Measurements from ENCODE around the gene SLC16A3. TPM values are rescaled to one million over a fixed set of nuclear protein-coding genes. Genes with fewer than 3 reads are reported as not detected.
"Not testable (repeated sequence)": the region's sequence is repeated elsewhere in the genome, so short reads cannot be mapped to it uniquely, and the experiment has no call there.

The SLC16A3 gene
- total RNA-seq: 162 and 171 TPM in 2 replicates

DNA sequence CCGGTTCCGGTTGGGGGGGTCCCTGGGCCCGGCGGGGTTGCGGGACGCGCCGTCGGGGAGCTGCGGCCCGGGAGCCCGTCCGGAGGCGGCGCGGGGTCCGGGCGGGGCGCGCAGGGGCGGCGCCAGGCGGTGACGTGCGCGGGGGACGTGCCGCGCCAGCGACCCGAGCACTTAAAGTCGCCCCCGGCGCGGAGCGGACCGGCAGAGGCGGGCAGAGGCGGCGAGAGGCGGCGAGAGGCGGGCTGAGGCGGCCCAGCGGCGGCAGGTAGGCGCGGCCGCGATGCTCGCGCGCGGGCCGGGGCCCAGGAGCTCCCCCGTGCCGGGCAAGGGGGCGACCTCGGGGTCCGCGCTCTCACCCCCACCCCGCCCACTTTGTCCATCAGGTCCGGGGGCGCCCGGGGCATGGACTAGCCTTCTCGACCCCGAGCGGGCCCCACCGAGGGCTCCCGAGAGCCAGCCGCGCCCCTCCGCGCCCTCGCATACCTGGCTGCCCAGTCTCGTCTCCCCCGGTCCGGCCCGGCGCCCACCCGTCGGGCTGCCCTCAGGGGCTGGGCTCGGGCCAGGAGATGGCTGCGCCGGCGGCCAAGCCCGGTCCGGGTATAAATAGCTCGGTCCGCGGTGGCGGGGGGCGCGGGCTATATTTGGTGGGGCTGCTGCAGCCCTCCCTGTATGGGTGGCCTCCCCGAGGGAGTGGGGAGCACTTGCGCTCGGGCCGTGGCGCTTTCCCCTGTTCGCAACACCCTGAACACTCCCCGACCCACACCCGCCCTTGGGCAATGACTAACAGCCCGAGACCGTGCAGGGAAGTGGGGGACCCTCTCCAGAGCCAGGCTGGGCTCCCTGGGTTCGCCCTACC is at the start of gene SLC16A3:
SLC16A3 (plus strand) TSS at position 201 of the 856 bp plus-strand sequence. CDS start 6,967 bp downstream, outside the sequence.
- Mint-ChIP-seq H3K9me3 (no peaks in the 10 kb centered on the region), H3K27ac (peak within 1 kb of the TSS; percentile 92), H3K4me1 (peaks cover 6% of the 10 kb centered on the region), H3K4me3 (peak within 1 kb of the TSS; percentile 96), H3K27me3 (no peaks in the 10 kb centered on the region), H3K36me3 (ENCODE audit: low read depth) (peaks cover 8% of the 10 kb centered on the region)
- DNase-seq: peak; percentile 94
- intact Hi-C loops (cut with micrococcal nuclease): loop anchor here (2.0 to 5.0 kb wide), 2 partner anchors 16 to 207 kb away; partner anchors contain the start of genes CCDC57, CENPX and LRRC45

DNA sequence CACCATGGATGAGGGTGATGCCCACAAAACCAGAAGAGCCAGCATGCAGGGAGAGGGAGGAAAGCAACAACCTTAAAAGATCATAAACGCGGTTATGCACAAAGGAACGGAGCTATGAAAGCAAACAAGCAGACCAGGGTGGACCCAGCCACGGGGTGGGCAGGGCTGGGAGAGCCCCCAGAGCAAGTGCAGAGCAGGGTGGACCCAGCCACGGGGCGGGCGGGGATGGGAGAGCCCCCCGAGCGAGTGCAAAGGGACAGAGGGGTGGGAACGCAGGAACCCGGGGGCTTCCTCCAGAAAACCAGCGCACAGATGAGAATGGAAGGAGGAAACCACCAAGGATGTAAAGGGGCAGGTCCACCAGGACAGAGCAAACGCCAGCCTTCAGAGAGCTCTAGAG is 49.4 kb upstream of the SLC16A3 start:
- no peak for DNase-seq
- no peaks in the 10 kb centered on the region for H3K9me3 Mint-ChIP-seq
- H3K4me3 Mint-ChIP-seq: no peak overlapping the region
- H3K36me3 Mint-ChIP-seq (ENCODE audit: low read depth): peaks cover 18% of the 10 kb centered on the region
- H3K27ac Mint-ChIP-seq: no peak overlapping the region
- intact Hi-C loops (cut with micrococcal nuclease): no loop called here
- no peaks in the 10 kb centered on the region for H3K4me1 Mint-ChIP-seq
- H3K27me3 Mint-ChIP-seq: no peaks in the 10 kb centered on the region

DNA sequence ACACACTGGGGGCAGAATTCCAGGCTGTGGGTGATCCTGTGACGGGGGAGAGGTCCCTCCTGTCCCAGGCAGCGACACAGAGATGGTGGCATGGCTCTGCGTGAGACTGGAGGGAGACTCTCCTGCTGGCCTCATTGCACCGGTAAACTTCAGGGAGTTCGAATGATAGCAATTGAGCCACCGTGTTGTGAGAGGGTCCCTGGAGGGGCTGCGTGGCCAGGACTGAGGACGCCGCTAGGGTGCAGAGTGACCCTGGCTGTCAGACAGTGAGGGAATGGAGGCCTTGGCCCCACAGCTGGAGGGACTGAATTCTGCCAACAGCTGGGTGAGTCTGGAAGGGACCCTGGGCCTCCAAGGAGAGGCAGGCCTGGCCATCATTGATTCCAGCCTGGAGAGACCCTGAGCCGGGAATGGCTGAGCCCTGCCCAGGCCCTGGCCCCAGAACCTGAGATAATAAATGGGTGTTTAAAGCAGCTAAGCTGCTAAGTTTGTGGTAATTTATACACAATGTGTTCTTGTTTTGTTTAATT is 48.8 kb upstream of the SLC16A3 start:
- intact Hi-C loops (cut with micrococcal nuclease): no loop called here
- Mint-ChIP-seq H3K27ac (no peak overlapping the region), H3K36me3 (ENCODE audit: low read depth) (peaks cover 19% of the 10 kb centered on the region), H3K4me3 (no peak overlapping the region), H3K9me3 (no peaks in the 10 kb centered on the region), H3K27me3 (no peaks in the 10 kb centered on the region), H3K4me1 (no peaks in the 10 kb centered on the region)
- no peak for DNase-seq

DNA sequence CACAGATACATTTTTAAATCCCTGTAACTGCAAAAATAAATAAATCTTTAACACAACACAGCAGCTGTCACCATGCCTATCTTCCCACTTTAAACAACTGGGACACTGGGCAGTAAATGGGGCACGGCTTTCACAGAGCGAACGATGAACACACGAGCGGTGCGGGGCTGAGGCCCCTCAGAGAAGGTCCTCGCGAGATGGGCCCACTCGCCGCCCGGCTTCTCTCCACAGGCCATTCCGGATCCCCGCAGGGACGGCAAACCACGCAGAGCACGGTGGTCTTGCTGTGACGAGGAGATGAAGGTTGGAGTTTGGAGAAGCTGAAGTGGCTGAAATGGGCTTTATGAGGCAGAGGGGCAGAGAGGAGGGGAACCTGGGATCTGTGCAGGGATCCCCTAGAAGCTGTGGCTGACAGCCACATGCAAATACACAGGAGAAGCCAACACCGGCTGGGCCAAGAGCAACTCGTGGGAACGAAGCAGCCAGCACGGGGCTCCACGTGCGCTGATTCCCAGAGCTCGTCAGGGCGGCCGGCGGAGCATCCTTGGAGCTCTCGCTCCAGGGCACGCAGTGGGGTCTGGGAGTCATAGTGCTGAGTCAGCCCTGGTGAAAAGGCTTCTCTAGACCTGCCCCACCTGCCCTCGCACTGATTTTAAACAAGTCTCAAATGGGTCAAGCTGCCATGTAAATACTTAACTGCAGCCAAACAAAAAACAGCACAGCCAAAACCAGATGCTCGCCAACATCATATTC is 47.9 kb upstream of the SLC16A3 start:
- Mint-ChIP-seq H3K4me1 (no peaks in the 10 kb centered on the region), H3K27ac (no peak overlapping the region), H3K9me3 (no peaks in the 10 kb centered on the region), H3K36me3 (ENCODE audit: low read depth) (peaks cover 21% of the 10 kb centered on the region), H3K27me3 (no peaks in the 10 kb centered on the region), H3K4me3 (no peak overlapping the region)
- no peak for DNase-seq
- intact Hi-C loops (cut with micrococcal nuclease): no loop called here

DNA sequence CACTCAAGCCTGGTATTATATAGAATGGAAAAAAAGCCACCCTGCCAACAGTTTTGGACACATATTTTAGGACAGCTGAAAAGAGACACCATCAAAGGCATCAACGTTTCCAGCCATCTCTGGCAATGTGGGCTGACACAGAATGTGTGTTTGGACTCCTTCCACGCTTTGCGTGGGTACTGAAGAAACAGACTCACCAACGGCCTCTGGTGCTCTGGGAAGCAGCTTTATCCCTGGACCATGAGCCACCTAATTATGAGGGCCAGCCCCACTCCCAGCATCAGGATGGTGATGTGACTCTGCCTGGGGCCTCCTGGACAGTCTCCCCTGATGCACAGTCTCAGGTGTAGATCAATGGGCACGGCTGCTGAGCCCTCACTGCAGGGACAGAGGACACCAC is 44.1 kb upstream of the SLC16A3 start:
- no peaks in the 10 kb centered on the region for H3K27me3 Mint-ChIP-seq
- no peaks in the 10 kb centered on the region for H3K9me3 Mint-ChIP-seq
- H3K4me1 Mint-ChIP-seq: no peaks in the 10 kb centered on the region
- DNase-seq: no peak
- intact Hi-C loops (cut with micrococcal nuclease): no loop called here
- peaks cover 24% of the 10 kb centered on the region for H3K36me3 Mint-ChIP-seq (ENCODE audit: low read depth)
- no peak overlapping the region for H3K4me3 Mint-ChIP-seq
- no peak overlapping the region for H3K27ac Mint-ChIP-seq

DNA sequence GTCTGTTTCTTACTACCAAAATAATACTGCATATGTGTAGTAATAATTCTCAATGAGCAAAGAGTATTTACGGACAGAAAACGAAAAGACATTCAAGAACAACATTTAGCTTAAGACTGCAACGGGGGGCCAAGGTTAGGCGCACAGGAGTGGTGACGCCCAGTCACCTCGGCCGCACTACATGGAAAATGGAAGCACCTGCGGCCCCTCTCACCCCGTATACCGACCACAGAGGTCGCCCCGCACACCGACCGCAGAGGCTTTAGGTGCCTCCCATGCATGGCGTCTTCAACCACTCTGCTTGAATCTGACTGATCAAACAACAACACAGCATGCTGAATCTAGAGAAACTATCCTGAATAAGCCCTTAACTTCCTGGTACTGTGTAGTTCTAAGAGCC is 42.6 kb upstream of the SLC16A3 start:
- H3K4me3 Mint-ChIP-seq: no peak overlapping the region
- DNase-seq: no peak
- no peak overlapping the region for H3K27ac Mint-ChIP-seq
- no peaks in the 10 kb centered on the region for H3K27me3 Mint-ChIP-seq
- intact Hi-C loops (cut with micrococcal nuclease): no loop called here
- peaks cover 24% of the 10 kb centered on the region for H3K36me3 Mint-ChIP-seq (ENCODE audit: low read depth)
- H3K4me1 Mint-ChIP-seq: no peaks in the 10 kb centered on the region
- H3K9me3 Mint-ChIP-seq: no peaks in the 10 kb centered on the region

DNA sequence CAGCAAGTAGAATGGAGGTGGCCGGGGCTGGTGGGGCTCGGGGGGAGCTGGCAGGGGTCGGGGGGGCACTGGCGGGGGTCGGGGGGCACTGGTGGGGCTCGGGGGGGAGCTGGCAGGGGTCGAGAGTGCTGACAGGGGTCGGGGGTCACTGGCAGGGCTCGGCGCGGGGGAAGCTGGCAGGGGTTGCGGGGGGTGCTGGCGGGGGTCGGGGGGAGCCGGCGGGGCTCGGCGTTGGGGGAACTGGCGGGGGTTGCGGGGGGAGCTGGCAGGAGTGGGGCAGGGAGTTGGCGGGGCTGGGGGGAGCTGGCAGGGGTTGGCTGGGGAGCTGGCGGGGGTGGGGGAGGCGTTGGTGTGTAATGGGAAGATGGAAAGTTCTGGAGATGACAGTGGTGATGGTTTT is 41.3 kb upstream of the SLC16A3 start:
- Mint-ChIP-seq H3K4me3 (no peak overlapping the region), H3K27me3 (no peaks in the 10 kb centered on the region)

DNA sequence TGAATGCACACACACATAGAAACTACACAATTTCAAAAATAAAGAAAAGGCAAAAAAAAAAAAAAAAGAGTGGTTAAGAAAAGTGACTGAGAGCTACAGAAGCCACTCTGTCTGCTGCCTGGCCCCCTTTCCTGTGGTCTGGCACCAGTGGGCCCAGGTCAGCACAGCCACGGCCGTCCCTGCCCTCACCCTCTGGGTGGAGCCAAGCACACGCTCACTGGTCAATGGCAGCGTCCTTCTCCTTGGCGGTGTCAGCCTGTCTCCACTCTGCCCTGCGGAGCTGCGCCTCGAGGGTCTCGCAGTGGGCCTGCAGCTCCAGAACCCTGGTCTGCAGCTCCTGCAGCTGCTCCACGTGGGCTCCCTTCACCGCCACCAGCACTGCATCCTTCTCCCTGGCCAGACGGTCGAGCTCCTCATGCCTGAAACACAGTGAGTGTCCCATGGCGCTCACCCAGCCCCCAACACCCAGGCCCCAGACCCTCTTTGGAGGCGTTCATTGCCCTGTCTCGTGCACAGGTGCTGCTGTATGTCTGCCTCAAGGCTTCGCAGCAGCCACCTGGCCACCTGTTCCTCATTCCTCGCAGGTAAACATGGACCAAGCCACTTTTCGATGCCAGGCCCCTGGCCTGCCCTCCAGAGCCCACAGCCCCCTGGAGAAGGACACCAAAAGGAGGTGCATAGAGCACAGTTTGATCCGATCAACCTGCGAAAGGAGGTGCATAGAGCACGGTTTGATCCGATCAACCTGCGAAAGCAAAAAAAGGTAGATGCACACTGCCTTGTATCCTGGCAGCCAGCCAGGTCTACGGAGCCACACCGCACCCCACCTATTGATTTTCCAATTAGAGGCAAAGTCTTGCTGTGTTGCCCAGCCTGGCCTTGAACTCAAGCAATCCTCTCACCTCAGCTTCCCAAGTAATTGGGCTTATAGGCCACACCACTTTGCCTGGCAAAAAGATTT is 40.6 kb upstream of the SLC16A3 start:
- Mint-ChIP-seq H3K27me3 (no peaks in the 10 kb centered on the region), H3K36me3 (ENCODE audit: low read depth) (peaks cover 25% of the 10 kb centered on the region)

More for the DNA sequence above, 41.3 kb upstream of the SLC16A3 start:
- no peaks in the 10 kb centered on the region for H3K4me1 Mint-ChIP-seq
- no peak overlapping the region for H3K27ac Mint-ChIP-seq
- H3K9me3 Mint-ChIP-seq: no peaks in the 10 kb centered on the region
- no peak for DNase-seq
- peaks cover 25% of the 10 kb centered on the region for H3K36me3 Mint-ChIP-seq (ENCODE audit: low read depth)
- intact Hi-C loops (cut with micrococcal nuclease): no loop called here

DNA sequence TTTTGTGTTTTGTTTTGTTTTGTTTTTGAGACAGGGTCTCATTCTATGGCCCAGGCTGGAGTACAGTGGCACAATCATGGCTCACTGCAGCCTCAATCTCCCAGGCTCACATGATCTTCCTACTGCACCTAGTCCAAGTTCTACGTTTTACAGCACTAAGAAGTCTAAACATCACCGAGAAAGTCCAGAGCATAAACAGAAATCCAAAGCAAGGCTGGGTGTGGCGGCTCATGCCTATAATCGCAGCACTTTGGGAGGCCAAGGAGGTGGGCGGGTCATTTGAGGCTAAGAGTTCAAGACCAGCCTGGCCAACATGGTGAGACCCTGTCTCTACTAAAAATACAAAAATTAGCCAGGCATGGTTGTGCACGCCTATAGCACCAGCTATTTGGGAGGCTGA is 35.8 kb upstream of the SLC16A3 start:
- H3K27ac Mint-ChIP-seq; DNase-seq; H3K4me3 Mint-ChIP-seq; intact Hi-C loops (cut with micrococcal nuclease); H3K9me3 Mint-ChIP-seq; H3K27me3 Mint-ChIP-seq: not testable (repeated sequence)
- Mint-ChIP-seq H3K4me1 (peaks cover 10% of the 10 kb centered on the region), H3K36me3 (ENCODE audit: low read depth) (peaks cover 42% of the 10 kb centered on the region)

More for the DNA sequence above, 40.6 kb upstream of the SLC16A3 start:
- no peak for DNase-seq
- intact Hi-C loops (cut with micrococcal nuclease): no loop called here
- no peak overlapping the region for H3K4me3 Mint-ChIP-seq
- no peaks in the 10 kb centered on the region for H3K9me3 Mint-ChIP-seq
- H3K4me1 Mint-ChIP-seq: no peaks in the 10 kb centered on the region
- H3K27ac Mint-ChIP-seq: no peak overlapping the region

DNA sequence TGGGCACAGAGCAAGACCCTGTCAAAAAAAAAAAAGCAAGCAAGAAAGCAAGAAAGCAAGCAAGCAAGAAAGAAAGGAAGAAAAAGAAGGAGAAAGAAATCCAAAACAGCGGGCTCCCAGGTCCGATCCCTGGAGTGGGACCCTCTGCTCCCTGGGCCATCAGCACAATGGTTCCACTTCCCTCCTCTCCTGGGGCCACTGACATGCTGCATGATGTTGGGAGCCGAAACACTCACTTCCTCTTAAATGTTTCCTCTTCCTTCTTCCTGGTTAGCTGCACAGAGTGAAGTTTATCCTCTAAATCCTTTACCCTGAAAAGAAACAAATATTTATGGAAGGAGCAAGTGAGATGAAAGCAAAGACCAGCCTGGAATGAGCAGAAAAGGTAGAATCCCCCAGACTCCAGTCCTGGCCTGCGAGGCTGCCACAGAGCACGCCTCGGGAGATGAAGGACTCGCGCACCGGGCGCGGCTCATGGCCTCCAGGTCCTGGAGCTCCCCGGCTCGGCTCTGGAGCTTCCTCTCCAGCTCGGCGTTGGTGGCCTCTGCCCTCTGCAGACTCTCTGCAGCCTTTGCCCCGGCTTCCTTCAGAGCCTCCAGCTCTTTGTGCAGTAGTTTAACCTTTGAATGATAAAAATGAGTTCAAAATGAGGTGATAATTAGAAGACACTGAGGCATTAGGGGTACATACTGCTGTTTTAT is 35.2 kb upstream of the SLC16A3 start:
- H3K27ac Mint-ChIP-seq: peak overlapping the region; percentile 12
- peaks cover 47% of the 10 kb centered on the region for H3K36me3 Mint-ChIP-seq (ENCODE audit: low read depth)
- no peaks in the 10 kb centered on the region for H3K9me3 Mint-ChIP-seq
- no peak for DNase-seq
- no peak overlapping the region for H3K4me3 Mint-ChIP-seq
- H3K4me1 Mint-ChIP-seq: peaks cover 15% of the 10 kb centered on the region
- intact Hi-C loops (cut with micrococcal nuclease): no loop called here
- no peaks in the 10 kb centered on the region for H3K27me3 Mint-ChIP-seq

DNA sequence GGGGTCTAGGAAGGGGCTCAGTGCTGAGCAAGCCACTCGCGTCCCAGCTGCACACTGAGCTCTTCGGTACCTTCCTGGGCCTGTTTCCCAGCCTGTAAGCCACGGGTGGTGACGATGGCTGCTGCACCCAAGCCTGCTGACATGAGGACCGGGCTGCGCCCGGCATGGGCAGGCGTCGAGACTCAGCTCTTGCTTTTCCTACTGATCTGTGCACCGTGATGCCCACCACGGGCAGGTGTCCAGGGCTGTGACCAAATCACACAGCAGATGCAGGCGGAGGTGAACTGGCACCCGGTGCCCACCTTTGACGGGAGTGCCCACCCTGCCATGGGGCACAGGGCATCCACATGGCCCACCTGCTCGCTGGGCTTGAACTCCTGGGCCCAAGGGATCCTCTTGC is 34.1 kb upstream of the SLC16A3 start:
- Mint-ChIP-seq H3K36me3 (ENCODE audit: low read depth) (peaks cover 47% of the 10 kb centered on the region), H3K27ac (no peak overlapping the region), H3K4me3 (no peak overlapping the region), H3K4me1 (peaks cover 21% of the 10 kb centered on the region), H3K9me3 (no peaks in the 10 kb centered on the region), H3K27me3 (no peaks in the 10 kb centered on the region)
- intact Hi-C loops (cut with micrococcal nuclease): no loop called here
- no peak for DNase-seq

DNA sequence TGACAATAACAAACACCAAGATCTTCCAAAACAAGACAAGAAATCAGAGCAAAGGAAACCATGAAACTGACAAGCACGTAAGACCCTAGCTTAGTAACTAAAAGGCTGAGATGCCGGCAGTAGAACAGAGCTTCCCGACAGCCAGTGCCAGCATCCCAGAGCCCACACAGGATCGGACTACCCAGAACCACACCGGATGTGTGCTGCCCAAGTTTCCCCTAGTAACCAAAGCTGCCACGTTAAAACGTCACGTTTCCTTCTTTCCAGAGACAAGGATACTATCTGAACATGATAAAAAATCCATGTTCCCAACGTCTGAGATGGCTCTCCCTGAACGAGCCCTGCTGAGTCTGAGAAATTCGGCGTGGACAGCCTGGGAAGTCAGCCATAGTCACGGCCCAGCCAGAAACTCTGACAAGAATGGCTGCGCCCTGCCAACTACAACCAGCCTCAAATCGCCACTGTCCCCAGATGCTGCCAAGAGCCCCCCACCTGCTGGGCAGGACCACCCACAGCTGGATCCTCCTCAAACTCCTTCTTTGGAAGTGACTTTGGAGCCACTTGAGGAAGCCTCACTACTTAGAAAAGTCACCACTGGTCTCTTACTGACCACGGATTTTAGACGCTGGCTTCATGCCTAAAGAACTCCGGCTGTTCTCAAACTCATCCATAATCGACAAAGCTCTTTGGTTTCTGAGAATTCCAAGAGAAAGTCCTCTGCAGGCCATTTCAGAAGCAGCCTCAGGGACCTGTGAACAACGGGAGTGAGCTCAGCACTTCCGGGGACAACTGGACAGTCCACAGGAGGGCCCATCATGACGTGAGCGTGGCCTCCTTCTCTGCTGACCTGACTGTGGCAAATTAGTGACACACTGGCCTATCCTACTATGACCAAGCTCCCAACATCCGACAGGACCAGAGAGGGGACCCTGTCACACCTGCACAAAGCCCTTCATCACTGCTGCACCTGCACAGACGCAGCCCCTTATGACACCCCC is 32.9 kb upstream of the SLC16A3 start:
- no peak for DNase-seq
- Mint-ChIP-seq H3K4me3 (no peak overlapping the region), H3K4me1 (peaks cover 30% of the 10 kb centered on the region)

More for the DNA sequence above, 32.9 kb upstream of the SLC16A3 start:
- intact Hi-C loops (cut with micrococcal nuclease): no loop called here
- Mint-ChIP-seq H3K27me3 (no peaks in the 10 kb centered on the region), H3K27ac (no peak overlapping the region), H3K36me3 (ENCODE audit: low read depth) (peaks cover 50% of the 10 kb centered on the region), H3K9me3 (no peaks in the 10 kb centered on the region)
